Ovary (tissue), 9 donors: Measurements from ENCODE around the gene YBX1. TPM values are rescaled to one million over a fixed set of nuclear protein-coding genes. Genes with fewer than 3 reads are reported as not detected.

ENCODE experiments used
- DNase-seq, 5 donors: peaks; one replicate each; pipeline ENCODE4 v3.0.0-alpha.2; 2019 to 2020
- H3K27ac ChIP-seq, 2 donors: fragments of 200-600 bp; one replicate each; pipeline versions ENCODE4 v1.5.1 to v1.8.0; 2019 to 2022
- H3K27me3 ChIP-seq: fragments of 200-600 bp; one replicate; pipeline ENCODE4 v1.8.0; 2022
- H3K36me3 ChIP-seq: fragments of 200-600 bp; sonication (generic); one replicate; pipeline ENCODE4 v1.5.1; 2019
- H3K4me1 ChIP-seq: one replicate; pipeline ENCODE4 v1.8.1; 2013; ENCODE audit warnings: mild to moderate bottlenecking, moderate library complexity; ENCODE audit not compliant: insufficient read depth
- H3K4me3 ChIP-seq: fragments of 200-600 bp; sonication (generic); one replicate; pipeline ENCODE4 v1.5.1; 2017
- H3K9me3 ChIP-seq, 2 donors: fragments of 200-600 bp in 1 of 2; sonication (generic) in 1 of 2; one replicate each; pipeline versions ENCODE4 v1.5.1 to v1.8.1; 2013 to 2019; ENCODE audit warnings: mild to moderate bottlenecking in 1 of 2, moderate library complexity in 1 of 2
- CTCF ChIP-seq, 3 donors: fragments of 450-650 bp in 2 of 3; fragments of 200-600 bp in 1 of 3; IDR thresholded peaks; one replicate each; pipeline versions ENCODE4 v1.5.1 to v1.8.0; 2016 to 2022; ENCODE audit warnings: antibody characterized with exemption in 3 of 3, mild to moderate bottlenecking in 1 of 3
- EP300 ChIP-seq: sonication (generic); formaldehyde crosslinking; IDR thresholded peaks from one replicate; pipeline ENCODE4 v1.6.1; 2017; ENCODE audit warnings: antibody characterized with exemption
- POLR2A ChIP-seq: fragments of 450-650 bp; IDR thresholded peaks from one replicate; pipeline ENCODE4 v1.6.1; 2017; ENCODE audit warnings: antibody characterized with exemption, mild to moderate bottlenecking, moderate library complexity
- WGBS, 3 donors: extraction: QIAGEN DNeasy Blood & Tissue Kit in 1 of 3; methylation state at CpG; one replicate each; pipeline versions ENCODE4 v1.1.5 to v1.1.7; 2013 to 2017; 5-methylcytosine and 5-hydroxymethylcytosine counted together
- intact Hi-C, 4 donors: fragments of 100-400 bp; cut with DNase I; formaldehyde crosslinking; loops; one replicate each; pipeline versions ENCODE4 v1.11.0 to v1.15.1; 2022 to 2023
- polyA plus RNA-seq, 2 donors: library from polyadenylated mRNA; stranded (reverse); fragments of 200-250 nt in 1 of 2; fragments of 350-450 nt in 1 of 2; fragmentation: Illumina TruSeq in 1 of 2; extraction: RNeasy Lipid Tissue Mini Kit (QIAGEN cat#74804) in 1 of 2; gene quantifications; one replicate each; pipeline ENCODE4 v1.2.3, GENCODE V29; 2013 to 2014
- total RNA-seq, 7 donors: library from RNA; depleted of rRNA in 2 of 7; stranded (reverse); fragments of >200 nt in 2 of 7; fragmentation: NEBNext Ultra II Directional in 3 of 7; extraction: Animal tissue kit (Norgen Biotek cat#: 25700) in 3 of 7; gene quantifications; one replicate each; pipeline versions ENCODE4 v1.1.0 to v1.2.4, GENCODE V29; 2016 to 2023
- donor health status: DM: no; HTN: no; CAD: no; lungs with moderate emphysema.
- donor health status: DM: no; HTN: no; CAD: no.
- donor health status: Bipolar disorder and iron deficiency.
- donor health status: DM: yes; HTN: yes; CAD: no.
- donor health status: DM: no; HTN: no; CAD: no.
- donor health status: DM: yes; HTN: yes; CAD: no.

YBX1 gene
- total and polyA plus RNA-seq, 9 donors = 196 to 909 (median 381) TPM

GRCh38 chr1:42731585-42731984, 49.4 kb downstream of the YBX1 start:
- H3K4me1 ChIP-seq = no peaks in the 10 kb centered on the region
- no peaks in the 10 kb centered on the region for H3K36me3 ChIP-seq
- TF ChIP-seq CTCF (IDR thresholded peaks at IDR 0.05) (no peak), EP300 (no peak), POLR2A (no peak)
- no peaks in the 10 kb centered on the region for H3K9me3 ChIP-seq
- intact Hi-C loops = no loop called here
- no peak overlapping the region for H3K27ac ChIP-seq
- WGBS, 3 donors = 58 to 72% (median 60%) methylated on average over 3 of the region's 3 CpGs
- no peak overlapping the region for H3K4me3 ChIP-seq
- DNase-seq = no peak
- H3K27me3 ChIP-seq = no peaks in the 10 kb centered on the region

GRCh38 chr1:42732126-42732680, 50.0 kb downstream of the YBX1 start:
- WGBS, 3 donors = 78 to 85% (median 80%) methylated on average over 10 of the region's 10 CpGs
- Histone ChIP-seq H3K4me1 (no peaks in the 10 kb centered on the region), H3K27ac (no peak overlapping the region), H3K4me3 (no peak overlapping the region), H3K27me3 (no peaks in the 10 kb centered on the region), H3K9me3 (no peaks in the 10 kb centered on the region), H3K36me3 (no peaks in the 10 kb centered on the region)
- no peak for DNase-seq
- no peak for TF ChIP-seq POLR2A
- TF ChIP-seq EP300 = no peak
- no peak for TF ChIP-seq CTCF (IDR thresholded peaks at IDR 0.05)
- intact Hi-C loops = no loop called here

- intact Hi-C loops = no loop called here
- Histone ChIP-seq H3K36me3 (no peaks in the 10 kb centered on the region), H3K27me3 (no peaks in the 10 kb centered on the region), H3K9me3 (no peaks in the 10 kb centered on the region), H3K4me3 (no peak overlapping the region), H3K4me1 (no peaks in the 10 kb centered on the region), H3K27ac (no peak overlapping the region)
- WGBS, 3 donors = 82 to 89% (median 84%) methylated on average over 12 of the region's 12 CpGs
- DNase-seq = no peak
- TF ChIP-seq CTCF (IDR thresholded peaks at IDR 0.05) (no peak), EP300 (no peak), POLR2A (no peak)
Observed at GRCh38 chr1:42733415-42734200, 51.4 kb downstream of the YBX1 start.

GRCh38 chr1:42734201-42735035, 52.2 kb downstream of the YBX1 start:
- no peak for DNase-seq
- no peak overlapping the region for H3K4me3 ChIP-seq
- intact Hi-C loops = no loop called here

More at GRCh38 chr1:42734201-42735035, 52.2 kb downstream of the YBX1 start:
- Histone ChIP-seq H3K27me3 (no peaks in the 10 kb centered on the region), H3K36me3 (no peaks in the 10 kb centered on the region), H3K9me3 (no peaks in the 10 kb centered on the region), H3K4me1 (no peaks in the 10 kb centered on the region), H3K27ac (no peak overlapping the region)
- 83 to 86% (median 85%) methylated on average over 7 of the region's 7 CpGs for WGBS, 3 donors
- TF ChIP-seq EP300 = no peak
- no peak for TF ChIP-seq POLR2A
- TF ChIP-seq CTCF (IDR thresholded peaks at IDR 0.05) = no peak
